NCI-H1092 treated with DMSO at 0.1 percent for 48 hours (cell line): ENCODE measurements around the gene FUT7.
"Not testable (repeated sequence)": the region's sequence is repeated elsewhere in the genome, so short reads cannot be mapped to it uniquely, and the experiment has no call there.

Experiments
- DNase-seq: peaks from one replicate; lab custom pipeline; 2025; lab: John Stamatoyannopoulos, UW

The FUT7 gene

GRCh38 chr9:137066096-137066861 lies 34.4 kb upstream of the FUT7 start:
- no peak for DNase-seq

DNA sequence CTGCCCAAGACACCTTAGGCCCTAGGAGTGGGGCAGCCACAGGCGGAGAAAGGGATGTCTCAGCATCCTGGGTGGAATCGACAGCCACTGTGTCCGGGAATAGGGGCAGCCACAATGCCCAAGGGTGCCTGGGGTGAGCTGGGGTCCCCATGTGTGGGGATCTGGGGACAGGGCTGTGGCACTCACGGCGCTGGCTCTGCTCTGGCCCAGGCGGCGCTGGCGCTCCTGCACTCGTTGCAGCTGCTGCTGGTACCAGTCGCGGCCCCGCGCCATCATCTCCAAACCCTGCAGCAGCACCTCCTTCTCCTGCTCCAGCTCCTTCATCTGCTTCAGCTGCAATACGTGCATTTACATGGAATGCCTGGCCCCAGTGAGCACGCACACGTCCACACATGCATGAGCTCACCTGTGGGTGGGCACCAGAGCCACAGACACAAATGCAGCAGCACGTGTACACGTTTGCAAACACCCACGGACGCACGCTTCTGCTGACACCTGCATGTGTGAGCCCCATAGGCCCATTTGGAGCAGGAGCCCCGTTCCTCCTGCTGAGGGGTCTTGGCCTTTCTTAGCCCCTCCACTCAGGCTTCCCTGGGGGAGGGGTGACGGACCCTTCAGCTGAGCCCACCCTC lies 33.6 kb upstream of the FUT7 start:
- DNase-seq, result no peak

- DNase-seq, result no peak
Observed at GRCh38 chr9:137064880-137065164, 32.9 kb upstream of the FUT7 start.

GRCh38 chr9:137064027-137064879 lies 32.4 kb upstream of the FUT7 start:
- peak; percentile 29 for DNase-seq

GRCh38 chr9:137063311-137064026 lies 31.6 kb upstream of the FUT7 start:
- DNase-seq, result no peak

DNA sequence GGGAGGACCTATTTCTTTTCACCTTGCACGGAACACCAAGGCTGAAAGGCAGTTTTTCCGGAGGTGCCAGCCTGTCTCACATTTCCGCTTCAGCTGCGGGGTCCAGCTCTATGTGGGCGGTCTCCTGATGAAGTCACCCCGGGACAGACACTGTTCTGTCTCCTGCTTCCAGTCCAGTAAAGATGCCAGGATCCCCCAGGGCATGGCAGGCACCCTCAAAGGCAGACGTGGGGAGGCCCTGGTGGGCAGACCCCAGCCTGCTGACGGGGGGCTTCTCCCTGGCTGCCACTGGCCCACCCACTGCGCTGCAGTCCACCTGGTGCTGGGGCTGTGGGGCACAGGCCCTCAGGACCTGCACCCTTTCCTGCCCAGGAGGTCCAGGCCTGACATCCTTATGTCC lies 30.9 kb upstream of the FUT7 start:
- not testable (repeated sequence) for DNase-seq

DNA sequence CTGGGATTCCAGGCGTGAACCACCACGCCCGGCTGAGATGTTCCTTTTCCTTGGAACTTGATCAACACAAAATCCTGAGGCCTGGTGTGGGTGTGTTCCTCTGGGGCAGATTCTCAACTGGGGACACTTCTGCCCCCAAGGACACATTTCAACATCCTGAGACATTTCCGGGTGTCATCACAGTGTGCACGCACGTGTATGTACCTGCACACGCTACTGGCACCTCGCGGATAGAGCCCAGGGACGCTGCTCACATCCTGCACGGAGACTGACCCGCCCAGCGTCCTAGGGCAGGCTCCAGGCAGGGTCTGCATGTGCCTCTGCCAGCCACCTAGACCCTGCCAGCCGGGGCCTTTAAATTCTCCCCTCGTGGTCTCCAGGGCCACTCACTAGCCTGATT lies 30.5 kb upstream of the FUT7 start:
- no peak for DNase-seq

DNA sequence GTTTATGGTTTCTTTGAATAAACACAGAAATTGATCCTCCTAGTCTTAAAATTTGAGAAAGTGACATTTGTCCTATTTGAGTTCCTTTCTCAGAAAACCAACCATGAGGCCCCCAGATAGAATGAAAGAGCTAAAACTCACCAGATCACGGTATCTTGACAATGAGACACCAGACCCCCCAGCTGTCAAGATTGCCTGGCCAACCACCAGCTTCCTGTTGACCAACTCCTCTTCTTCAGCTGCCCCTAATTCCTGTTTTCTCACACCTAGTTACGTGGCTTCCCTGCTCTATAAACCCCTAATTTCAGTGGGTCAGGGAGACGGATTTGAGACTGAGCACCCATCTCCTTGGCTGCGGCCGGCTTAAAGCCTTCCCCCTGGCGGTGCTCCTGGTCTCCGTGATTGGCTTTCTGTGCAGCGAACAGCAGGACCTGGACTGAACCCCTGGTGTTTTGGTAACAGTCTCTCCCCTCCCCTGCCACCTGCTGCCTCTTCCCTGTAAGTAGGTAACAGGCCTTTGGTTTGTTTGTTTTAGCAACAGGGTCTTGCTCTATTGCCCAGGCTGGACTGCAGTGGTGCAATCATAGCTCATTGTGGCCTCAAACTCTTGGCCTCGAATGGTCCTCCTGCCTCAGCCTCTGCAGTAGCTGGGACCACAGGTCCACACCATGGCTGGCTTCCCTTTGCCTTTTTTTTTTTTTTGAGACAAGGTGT lies 26.8 kb upstream of the FUT7 start:
- peak; percentile 70 for DNase-seq

DNA sequence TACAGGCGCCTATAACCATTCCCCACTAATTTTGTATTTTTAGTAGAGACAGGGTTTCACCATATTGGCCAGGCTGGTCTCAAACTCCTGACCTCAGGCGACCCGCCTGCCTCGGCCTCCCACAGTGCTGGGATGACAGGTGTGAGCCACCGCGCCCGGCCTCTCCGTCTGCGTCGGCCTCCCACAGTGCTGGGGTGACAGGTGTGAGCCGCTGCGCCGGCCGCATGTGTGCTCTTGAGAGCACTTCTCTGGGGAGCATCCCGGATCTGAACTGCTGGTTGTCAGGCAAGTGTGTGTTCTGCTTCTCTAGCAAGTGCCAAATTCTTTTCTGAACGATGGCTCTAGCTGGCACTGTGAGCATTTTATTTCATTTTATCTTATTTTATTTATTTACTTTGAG lies 25.7 kb upstream of the FUT7 start:
- peak; percentile 89 for DNase-seq

DNA sequence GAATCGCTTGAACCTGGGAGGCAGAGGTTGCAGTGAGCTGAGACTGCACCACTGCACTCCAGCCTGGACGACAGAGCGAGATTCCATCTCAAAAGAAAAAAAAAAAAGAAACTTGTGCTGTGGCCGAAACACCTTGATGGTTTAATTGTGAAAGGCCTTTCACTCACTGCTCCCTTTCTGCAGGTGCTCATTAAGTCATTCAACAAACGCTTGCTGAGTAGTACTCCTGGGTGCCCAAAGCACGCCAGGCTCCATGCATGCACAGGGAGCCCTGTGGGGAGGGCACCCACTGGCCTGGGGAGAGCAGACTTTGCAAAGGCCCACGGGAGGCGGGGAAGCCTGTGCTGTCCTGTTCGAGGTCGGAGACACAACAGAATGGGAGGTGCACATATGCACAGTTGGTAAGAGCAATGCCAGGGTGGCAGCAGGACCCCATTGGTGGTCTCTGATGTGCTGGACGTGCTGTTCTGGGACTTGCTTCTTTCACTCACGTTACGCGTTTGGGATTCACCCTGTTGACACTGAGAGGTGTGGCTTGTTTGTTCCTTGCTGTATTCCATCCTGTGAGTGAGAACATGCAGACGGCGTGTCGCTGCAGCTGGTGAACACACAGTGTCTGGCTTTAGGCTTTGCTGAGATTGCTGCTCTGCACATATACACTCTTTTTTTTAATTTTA lies 25.0 kb upstream of the FUT7 start:
- DNase-seq, result peak; percentile 50

GRCh38 chr9:137055385-137056364 lies 23.8 kb upstream of the FUT7 start:
- DNase-seq, result peak; percentile 95

DNA sequence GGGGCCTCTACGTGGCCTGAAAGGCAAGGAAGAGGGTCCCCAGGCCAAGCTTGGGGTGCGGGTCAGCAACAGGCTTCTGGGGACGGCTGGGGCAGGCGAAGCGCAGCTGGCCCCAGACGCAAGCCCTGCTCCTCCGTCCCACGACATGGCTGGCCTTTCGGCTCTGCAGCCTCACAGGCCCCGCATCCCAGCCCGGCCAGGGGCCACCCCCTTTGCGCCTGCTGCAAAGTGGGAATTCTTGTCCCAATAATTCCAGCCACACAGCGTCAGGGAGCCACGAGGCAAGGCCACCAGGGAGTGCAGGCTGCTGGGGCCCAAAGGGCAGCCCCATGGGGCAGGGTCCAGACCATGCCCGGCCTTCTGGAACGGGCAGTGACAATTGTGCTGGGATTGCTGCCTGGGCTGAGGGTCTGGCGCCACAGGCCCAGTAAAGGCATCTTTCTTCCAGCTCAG lies 23.1 kb upstream of the FUT7 start:
- no peak for DNase-seq

DNA sequence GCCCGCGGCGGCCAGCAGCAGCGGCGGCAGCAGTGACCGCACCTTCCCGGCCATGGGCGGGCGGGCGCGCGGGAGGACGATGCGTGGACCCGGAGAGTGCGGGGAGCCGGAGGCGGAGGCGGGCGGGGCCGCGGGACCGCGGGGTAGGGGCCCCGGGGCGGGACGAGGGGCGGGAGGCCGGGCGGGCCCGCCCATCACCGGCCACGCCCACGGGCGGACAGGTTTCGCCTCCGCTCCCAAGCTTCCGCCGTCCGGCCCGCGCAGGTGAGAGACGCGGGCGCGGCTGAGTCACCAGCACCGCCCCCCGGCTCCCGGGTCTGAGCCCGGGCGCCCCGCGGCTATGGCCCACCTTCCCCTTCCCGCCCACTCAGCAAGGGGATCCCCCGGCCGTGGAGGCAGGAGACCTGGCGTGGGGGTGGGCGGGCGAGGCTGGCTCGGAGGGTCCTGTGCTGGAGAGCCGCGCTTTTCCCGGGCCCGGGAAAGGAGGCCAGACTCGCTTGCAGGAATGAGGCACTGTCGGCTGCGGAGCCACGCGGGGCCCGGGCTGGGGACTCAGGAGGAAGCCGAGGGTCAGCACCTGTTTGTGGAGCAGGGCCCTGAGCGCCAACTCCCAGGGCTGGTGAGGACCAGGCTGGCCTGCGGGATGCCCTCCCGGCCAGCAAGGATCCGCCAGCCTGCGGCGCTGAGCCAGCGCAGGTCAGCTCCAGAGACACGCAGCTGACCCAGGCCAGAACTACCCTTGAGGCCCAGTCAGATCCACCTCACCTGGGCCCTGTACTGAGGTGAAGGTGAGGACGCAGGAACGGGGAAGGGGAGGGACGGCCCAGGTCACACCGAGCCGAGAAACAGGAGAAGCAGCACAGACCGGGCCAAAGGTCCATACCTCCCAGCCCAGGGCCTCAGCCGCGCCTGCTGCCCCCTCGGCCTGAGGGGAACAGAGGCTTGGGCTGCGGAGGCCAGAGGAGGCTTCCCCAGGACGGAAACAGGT lies 22.4 kb upstream of the FUT7 start, which contains the start of gene ENTPD2:
ENTPD2 (minus strand) TSS at position 118 of the 988 bp plus-strand sequence; CDS start at position 54, 64 bp downstream.
- DNase-seq, result no peak

DNA sequence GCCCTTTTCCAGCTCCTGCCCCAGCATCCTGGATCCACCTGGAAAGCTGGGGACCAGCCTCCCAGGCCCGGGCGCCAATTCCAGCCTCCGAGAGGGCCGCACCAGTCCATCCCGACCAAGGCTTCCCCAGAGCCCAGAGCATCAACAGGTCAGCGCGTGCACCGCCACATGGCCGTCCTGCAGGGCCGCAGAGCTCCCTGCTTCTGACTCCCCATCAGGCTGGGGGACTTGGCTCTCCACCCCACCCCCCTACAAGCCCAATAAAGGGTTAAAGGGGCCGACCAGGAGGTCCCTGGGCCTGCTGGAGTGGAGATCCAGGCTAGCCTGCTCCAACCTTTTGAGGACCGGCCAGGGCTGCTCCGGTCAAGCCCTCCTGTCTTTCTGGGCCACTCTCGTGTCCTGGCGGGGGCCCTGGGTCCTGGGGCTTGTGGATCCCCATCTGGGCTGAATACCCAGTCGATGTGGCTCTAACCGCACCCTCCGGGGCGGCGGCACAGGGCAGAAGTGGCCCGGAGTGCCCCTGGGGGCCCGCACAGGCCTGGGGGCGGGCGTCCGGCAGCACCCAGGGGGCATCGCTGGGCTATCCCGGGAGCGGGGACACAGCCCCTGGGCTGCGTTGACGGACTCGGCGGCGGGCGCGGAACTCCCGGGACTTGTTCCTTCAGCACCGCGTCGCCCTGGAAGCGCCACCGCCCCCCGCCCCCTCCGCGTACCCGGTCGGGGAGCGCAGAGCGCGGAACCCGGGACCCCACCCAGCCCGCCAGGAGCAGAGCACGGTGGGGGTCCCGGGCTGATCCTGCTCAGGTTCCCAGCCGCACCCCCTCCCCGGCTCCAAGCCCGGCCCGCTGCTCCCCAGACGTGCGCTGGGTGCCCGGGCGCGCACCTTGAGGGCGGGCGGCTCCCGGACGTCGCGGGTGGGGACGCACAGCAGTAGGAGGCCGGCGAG lies 21.4 kb upstream of the FUT7 start:
- no peak for DNase-seq

GRCh38 chr9:137052293-137052692 lies 20.4 kb upstream of the FUT7 start:
- DNase-seq, result no peak

GRCh38 chr9:137051145-137051724 lies 19.3 kb upstream of the FUT7 start:
- no peak for DNase-seq

DNA sequence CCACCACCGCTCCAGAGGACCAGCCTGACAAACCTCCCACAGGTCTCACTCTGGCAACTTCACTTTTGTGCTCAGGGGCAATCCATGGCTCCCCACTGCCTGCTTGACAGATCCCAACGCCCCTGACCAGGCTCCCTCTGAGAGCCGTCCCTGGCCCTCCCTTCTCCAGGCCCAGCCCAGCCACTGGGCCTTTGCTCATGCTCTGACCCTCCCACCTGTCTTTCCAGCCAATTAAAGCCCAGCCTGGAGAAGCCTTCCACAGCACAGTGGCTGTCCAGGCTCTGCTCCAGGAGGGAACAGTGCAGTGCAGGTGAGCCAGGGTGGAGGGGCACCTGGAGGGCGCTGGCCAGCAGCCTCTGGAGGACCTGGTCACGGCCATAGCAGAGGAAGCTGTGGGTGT lies 18.7 kb upstream of the FUT7 start:
- no peak for DNase-seq
